HG02678 (cell line): ENCODE data around the gene KLHL29.

Source experiments
- ATAC-seq: cut with Tn5 transposase; IDR thresholded peaks from one replicate; pipeline ENCODE4 v1.9.1; 2021; ENCODE audit warnings: mild to moderate bottlenecking, moderate library complexity; ENCODE audit not compliant: unreplicated experiment

The KLHL29 gene

DNA sequence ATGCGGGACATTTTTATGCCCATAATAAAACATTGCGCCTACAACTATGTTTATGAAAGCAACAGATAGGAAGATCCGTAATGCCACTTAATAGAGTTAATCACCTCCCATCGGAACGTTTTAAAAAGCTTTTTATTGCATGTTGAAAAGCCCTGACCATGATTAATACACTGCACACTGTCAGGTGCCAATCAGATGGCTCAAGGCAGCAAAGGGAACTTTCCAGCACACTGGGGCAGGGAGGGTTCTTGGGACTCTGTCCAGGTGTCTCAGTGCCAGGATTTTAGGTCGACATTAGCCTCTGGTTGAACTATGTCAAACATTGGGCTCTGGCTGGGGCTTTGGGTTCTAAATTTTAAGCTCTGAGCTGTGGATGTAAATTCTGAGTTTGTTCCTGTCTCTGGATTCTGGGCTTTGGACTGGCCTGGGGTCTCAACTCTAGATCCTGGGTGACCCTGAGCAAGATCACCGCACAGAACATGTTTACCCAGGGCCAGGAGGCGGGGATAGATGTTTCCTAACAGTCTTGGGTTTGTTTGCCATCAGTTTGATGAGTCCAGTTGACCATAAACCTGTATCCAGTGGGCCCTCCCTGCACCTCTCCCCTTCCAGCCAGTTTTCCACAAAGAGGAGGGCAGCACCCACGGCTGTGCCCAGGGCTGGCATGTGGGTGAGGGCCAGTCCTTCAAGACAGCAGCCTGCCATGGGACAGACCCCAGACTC lies 279.2 kb downstream of the KLHL29 start:
- no peak for ATAC-seq

GRCh38 chr2:23666241-23666979 lies 281.4 kb downstream of the KLHL29 start:
- ATAC-seq: no peak

GRCh38 chr2:23666980-23667357 lies 282.0 kb downstream of the KLHL29 start:
- no peak for ATAC-seq

DNA sequence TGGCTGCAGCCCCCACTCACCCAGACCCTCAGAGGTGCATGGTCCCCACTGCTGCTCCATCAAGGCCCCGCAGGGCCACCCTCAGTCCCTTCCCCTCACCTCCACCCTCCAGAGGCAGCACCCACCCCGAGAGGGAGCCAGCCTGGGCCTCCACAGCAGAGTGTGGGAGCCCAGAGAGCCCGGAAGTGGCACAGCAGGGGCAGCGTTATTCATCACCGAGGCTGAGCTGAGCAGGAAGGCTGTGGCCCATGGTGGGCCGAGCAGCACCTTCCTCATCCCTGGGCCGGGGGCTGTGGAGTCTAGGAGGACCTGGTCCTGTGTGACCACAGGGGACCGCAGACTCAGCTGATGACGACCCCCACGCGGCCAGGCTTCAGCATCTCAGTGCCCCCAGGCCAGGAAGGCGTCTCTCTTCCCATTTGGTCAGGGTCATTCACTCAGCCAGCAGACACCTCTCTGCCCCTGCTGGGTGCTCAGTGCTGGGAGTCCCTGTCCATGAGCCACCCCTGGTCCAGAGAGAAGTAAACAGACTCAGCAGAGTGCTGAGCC lies 283.9 kb downstream of the KLHL29 start:
- no peak for ATAC-seq

DNA sequence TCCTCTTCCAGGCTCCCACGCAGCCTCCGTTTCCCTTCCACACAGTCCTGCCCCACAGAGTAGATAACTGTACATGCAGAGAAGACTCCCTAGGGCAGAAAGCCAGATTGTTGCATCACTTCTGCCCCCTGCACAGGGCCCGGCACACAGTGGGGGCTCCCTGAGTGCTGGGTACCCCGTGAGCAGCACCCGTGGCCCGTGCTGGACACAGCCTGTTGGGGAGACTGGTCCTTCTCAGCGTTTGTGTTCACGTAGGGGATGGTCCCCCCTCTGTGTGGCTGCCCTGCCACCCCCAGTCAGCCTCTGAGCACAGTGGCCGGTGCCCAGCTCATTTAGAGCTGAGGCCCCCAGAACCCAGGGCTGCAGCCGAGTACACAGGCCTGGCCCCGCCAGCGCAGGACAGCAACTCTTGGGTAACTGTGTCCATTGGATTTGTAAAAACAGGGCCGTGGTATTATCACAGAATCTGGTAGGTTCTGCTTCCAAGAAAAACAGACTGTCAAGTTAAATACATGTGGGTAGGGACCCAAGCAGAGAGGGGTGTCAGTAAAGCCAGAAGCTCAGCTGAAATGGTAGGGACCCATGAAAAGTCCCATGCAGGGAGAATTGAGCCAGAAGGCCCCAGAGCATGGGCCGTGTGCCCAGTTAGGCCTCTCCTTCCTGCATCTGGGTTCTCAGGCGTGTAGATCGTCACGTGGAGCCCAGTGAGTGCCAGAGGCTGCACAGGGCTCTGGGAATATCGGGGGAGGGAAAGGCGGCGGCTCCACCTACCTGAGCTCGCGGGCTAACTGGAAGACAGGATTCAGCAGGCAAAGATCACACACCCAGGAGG lies 284.6 kb downstream of the KLHL29 start:
- ATAC-seq: no peak

DNA sequence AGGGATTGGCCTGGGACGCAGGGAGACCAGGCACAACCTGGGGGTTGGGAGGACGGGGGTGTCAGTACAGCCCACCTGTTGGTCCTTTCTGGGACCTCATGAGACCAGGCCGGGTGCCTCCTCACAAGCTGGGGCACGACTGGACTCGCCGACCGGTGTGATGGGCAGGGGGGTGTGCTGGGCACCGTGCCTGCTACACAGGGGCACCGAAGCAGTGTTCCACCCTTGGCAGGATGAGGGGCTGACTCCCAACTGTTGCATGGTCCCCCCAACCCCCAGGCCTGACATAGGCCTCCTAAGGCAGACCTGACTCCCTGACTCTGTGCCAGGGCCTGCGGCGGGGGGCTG lies 285.2 kb downstream of the KLHL29 start:
- no peak for ATAC-seq

DNA sequence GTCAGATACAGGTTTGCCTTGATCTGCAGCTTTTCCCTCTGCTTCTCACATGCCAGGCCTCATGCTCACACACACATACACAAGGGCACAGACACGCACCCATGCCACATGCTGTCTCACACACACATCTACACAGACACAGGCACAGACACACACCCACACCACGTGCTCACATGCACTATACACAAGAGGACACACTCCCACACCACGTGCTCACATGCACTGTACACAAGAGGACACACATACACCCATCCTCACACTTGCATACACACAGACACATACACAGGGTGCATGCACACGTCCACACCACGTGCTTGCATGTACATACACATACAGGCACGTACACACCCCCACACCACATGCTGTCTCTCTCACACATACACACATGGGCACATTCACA lies 288.1 kb downstream of the KLHL29 start:
- ATAC-seq: no peak

DNA sequence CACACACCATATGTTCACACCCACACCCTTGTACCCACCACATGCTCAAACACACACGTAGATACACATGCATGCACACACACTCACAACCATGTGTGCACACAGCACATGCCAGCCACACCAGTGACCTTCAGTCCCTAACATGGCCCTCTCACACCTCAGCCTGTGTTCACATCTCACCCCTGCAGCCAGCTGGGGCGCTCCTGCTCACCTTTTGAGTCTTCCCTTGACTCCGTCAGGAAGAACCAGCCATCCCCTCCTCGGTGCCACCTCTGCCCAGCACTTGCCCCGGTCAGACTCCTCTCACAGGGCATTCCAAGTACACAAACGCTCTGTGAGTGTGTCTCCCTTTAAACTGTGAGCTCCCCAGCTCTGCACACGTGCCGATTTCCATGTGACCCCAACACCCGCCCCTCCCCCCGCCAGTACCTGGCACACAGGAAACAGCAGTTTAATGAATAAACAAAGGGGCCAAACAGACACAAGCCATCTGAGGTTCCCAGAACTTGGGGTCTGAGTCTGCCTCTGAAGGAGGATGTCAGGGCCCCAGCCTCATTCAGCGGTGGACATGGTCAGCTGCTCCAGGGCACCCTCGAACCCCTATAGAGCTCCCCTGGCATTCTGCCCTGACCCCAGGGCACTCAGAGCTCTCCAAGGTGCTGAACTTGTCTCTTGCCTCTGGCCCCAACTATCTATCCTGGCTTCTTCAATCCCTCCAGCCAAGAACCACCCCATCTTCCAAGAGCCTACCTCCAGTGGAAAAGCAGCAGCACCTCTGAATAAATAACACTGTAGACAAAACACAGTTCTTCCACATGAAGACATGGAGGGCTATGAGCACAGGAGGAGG lies 289.1 kb downstream of the KLHL29 start:
- ATAC-seq: no peak

DNA sequence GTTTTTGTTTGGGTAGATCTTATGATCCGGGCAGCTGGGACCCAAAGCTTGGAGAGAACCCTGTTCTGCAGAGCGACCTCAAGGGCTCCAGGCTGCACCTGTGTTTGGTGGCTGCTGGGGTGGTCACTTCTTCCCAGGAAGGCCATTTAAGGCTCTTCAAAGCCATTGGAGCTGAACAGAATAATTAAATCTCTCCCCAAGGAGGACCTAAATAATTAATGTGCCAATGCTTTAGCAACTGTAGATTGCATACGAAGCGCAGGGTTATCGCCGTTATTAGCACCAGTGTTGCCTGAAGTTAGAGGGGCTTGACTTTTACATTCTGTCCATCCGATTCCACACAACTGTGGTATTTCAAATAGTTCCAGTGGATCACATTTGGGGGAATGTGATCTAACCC lies 290.5 kb downstream of the KLHL29 start:
- ATAC-seq: no peak

- ATAC-seq: no peak
Observed at GRCh38 chr2:23677836-23678235, 292.9 kb downstream of the KLHL29 start.

GRCh38 chr2:23679044-23679443 lies 294.1 kb downstream of the KLHL29 start:
- no peak for ATAC-seq

DNA sequence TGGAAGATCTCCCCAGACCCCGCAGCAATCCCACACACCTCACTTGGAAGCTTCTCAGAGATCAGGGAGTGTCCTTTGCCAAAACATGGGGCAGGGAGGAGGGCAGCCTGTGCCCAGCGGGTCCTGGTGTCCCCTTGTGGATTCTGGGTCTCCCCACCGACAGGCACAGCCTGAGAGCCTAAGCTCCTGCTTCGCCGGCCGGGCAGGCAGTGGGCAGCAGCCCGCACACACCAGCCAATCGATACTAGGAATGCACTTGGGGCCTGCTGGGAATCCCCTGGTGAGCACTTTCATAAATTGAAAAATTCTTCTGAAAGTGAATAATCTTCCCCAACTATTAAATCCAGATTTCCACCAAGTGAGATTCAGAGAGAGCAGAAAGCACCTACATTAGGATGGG lies 296.0 kb downstream of the KLHL29 start:
- no peak for ATAC-seq

GRCh38 chr2:23681356-23682140 lies 296.6 kb downstream of the KLHL29 start:
- ATAC-seq: no peak

DNA sequence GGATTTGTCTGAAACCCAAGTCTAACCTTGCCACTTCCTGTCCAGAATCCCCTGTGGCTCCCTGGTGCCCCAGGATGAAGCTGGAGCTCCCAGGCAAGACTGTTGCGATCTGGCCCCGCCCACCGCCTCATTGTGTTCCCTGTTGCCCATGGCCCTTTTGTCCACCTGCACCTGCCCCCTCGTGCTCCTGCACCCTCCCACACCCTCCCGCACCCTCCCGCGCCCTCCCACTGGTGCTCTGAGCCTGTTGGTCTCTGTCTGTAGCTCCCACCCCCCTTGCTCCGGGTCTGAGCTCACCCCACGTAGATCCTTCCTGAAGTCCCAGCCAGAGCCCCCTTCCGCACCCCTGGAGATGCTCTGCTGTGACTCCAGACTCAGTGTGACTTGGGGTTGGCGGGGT lies 297.5 kb downstream of the KLHL29 start:
- no peak for ATAC-seq

GRCh38 chr2:23683001-23683400 lies 298.0 kb downstream of the KLHL29 start:
- ATAC-seq: no peak

DNA sequence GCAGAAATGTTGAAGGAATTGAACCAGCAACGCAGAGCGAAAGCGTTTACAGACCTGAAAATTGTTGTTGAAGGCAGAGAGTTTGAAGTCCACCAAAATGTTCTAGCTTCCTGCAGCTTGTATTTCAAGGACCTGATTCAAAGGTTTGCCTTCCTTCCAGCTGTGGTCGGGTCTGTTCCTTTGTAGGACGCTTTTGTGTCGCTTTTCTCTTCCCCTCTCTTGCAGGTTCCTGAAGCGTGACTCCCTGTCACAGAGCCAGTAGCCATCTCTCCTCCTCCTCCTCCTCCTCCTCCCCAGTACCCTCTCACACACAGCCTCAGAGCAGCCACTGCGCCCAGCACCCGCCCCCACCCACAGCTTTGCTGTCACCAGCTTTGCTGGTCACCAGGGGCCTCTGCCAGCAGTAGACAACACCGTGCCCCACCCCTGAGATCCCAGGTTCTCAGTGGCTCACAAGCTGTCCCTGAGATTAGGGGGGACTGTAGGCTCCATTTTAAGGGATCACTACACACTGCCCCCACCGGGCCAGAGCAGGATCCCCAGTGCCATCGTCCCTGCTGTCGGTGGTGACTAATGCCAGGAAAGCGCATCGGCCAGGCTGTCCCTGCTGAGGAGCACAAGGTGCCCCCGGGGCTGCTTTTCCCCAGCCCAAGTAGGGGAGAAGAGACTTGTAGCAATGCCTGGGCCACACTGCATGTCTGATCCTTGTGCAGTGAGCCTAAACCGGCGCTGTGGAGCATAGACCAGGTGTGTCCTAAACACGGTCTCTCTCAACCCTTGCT lies 299.6 kb downstream of the KLHL29 start:
- no peak for ATAC-seq

- ATAC-seq: no peak
Observed at GRCh38 chr2:23685181-23685580, 300.2 kb downstream of the KLHL29 start.

DNA sequence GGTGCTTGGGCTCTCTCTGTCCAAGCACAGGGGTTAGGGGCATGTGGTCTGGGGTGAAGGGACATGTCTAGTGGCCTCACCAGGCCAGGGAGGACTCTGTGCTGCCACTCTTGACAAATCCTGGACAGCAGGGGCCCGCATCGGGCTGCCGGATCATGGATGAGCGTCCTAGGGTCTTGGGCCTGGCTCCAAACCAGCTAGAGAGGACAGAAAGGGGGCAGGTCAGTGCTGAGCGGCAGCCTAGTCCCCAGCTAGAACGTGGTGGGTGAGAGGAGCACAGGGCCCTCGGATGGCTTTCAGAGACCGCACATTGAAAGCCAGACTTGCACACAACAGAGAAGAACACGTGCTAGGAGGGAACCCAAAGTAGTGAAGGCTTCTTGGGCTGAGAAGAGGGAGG lies 300.7 kb downstream of the KLHL29 start:
- no peak for ATAC-seq

GRCh38 chr2:23686405-23687029 lies 301.5 kb downstream of the KLHL29 start:
- no peak for ATAC-seq
